ENCODE results near the gene TYW5.
"Not testable (repeated sequence)": the region's sequence is repeated elsewhere in the genome, so short reads cannot be mapped to it uniquely, and the experiment has no call there.

Gene TYW5

GRCh38 chr2:199914372-199914958 lies 40.8 kb downstream of the TYW5 start:
- Histone ChIP-seq H3K36me3 (ENCODE audit: control insufficient read depth, insufficient read depth, low read length, severe bottlenecking) (peaks cover 23% of the 10 kb centered on the region), H3K4me1 (ENCODE audit: control insufficient read depth, insufficient read depth, low read length) (peaks cover 20% of the 10 kb centered on the region), H3K4me3 (ENCODE audit: low read length) (no peak overlapping the region), H3K9ac (ENCODE audit: low read length) (no peak overlapping the region), H3K27me3 (replicated peaks; ENCODE audit: control insufficient read depth, insufficient read depth, low read length) (no peaks in the 10 kb centered on the region), H3K9me3 (ENCODE audit: control insufficient read depth, low read length) (peaks cover 4% of the 10 kb centered on the region)
- no peak for DNase-seq (ENCODE audit: low read depth)

GRCh38 chr2:199912553-199913114 lies 42.7 kb downstream of the TYW5 start:
- Histone ChIP-seq H3K4me3 (ENCODE audit: low read length) (peak overlapping the region; percentile 99), H3K36me3 (ENCODE audit: control insufficient read depth, insufficient read depth, low read length, severe bottlenecking) (peaks cover 12% of the 10 kb centered on the region), H3K4me1 (ENCODE audit: control insufficient read depth, insufficient read depth, low read length) (peaks cover 20% of the 10 kb centered on the region), H3K9ac (ENCODE audit: low read length) (peak overlapping the region; percentile 95)
- H3K9me3 ChIP-seq (ENCODE audit: control insufficient read depth, low read length); DNase-seq (ENCODE audit: low read depth); H3K27me3 ChIP-seq (replicated peaks; ENCODE audit: control insufficient read depth, insufficient read depth, low read length): not testable (repeated sequence)

GRCh38 chr2:199911877-199912161 lies 43.5 kb downstream of the TYW5 start:
- Histone ChIP-seq H3K9me3 (ENCODE audit: control insufficient read depth, low read length) (peaks cover 1% of the 10 kb centered on the region), H3K4me1 (ENCODE audit: control insufficient read depth, insufficient read depth, low read length) (peaks cover 20% of the 10 kb centered on the region), H3K9ac (ENCODE audit: low read length) (peak overlapping the region; percentile 95), H3K4me3 (ENCODE audit: low read length) (peak overlapping the region; percentile 99), H3K27me3 (replicated peaks; ENCODE audit: control insufficient read depth, insufficient read depth, low read length) (no peaks in the 10 kb centered on the region), H3K36me3 (ENCODE audit: control insufficient read depth, insufficient read depth, low read length, severe bottlenecking) (peaks cover 6% of the 10 kb centered on the region)
- no peak for DNase-seq (ENCODE audit: low read depth)

- peak; percentile 98 for DNase-seq (ENCODE audit: low read depth)
Observed at GRCh38 chr2:199911052-199911876, 44.0 kb downstream of the TYW5 start, which contains the start of gene C2orf69. Gene C2orf69, plus strand, starts transcription at chr2:199911293. Its CDS starts 146 bp downstream, at chr2:199911439.

GRCh38 chr2:199910338-199911051 lies 44.8 kb downstream of the TYW5 start:
- H3K9ac ChIP-seq (ENCODE audit: low read length), result peak overlapping the region; percentile 95

More at GRCh38 chr2:199911052-199911876, 44.0 kb downstream of the TYW5 start, which contains the start of gene C2orf69:
- H3K36me3 ChIP-seq (ENCODE audit: control insufficient read depth, insufficient read depth, low read length, severe bottlenecking), result peaks cover under 1% of the 10 kb centered on the region
- H3K9me3 ChIP-seq (ENCODE audit: control insufficient read depth, low read length), result no peaks in the 10 kb centered on the region
- H3K9ac ChIP-seq (ENCODE audit: low read length), result peak within 1 kb of the TSS; percentile 95
- H3K27me3 ChIP-seq (replicated peaks; ENCODE audit: control insufficient read depth, insufficient read depth, low read length), result no peaks in the 10 kb centered on the region
- peak within 1 kb of the TSS; percentile 99 for H3K4me3 ChIP-seq (ENCODE audit: low read length)
- peaks cover 20% of the 10 kb centered on the region for H3K4me1 ChIP-seq (ENCODE audit: control insufficient read depth, insufficient read depth, low read length)

GRCh38 chr2:199907008-199907714 lies 48.1 kb downstream of the TYW5 start:
- no peak for DNase-seq (ENCODE audit: low read depth)
- Histone ChIP-seq H3K4me3 (ENCODE audit: low read length) (no peak overlapping the region), H3K4me1 (ENCODE audit: control insufficient read depth, insufficient read depth, low read length) (peaks cover 11% of the 10 kb centered on the region), H3K9me3 (ENCODE audit: control insufficient read depth, low read length) (no peaks in the 10 kb centered on the region), H3K36me3 (ENCODE audit: control insufficient read depth, insufficient read depth, low read length, severe bottlenecking) (no peaks in the 10 kb centered on the region), H3K27me3 (replicated peaks; ENCODE audit: control insufficient read depth, insufficient read depth, low read length) (no peaks in the 10 kb centered on the region), H3K9ac (ENCODE audit: low read length) (no peak overlapping the region)

More at GRCh38 chr2:199910338-199911051, 44.8 kb downstream of the TYW5 start:
- Histone ChIP-seq H3K4me3 (ENCODE audit: low read length) (peak overlapping the region; percentile 99), H3K9me3 (ENCODE audit: control insufficient read depth, low read length) (no peaks in the 10 kb centered on the region), H3K27me3 (replicated peaks; ENCODE audit: control insufficient read depth, insufficient read depth, low read length) (no peaks in the 10 kb centered on the region), H3K4me1 (ENCODE audit: control insufficient read depth, insufficient read depth, low read length) (peaks cover 20% of the 10 kb centered on the region), H3K36me3 (ENCODE audit: control insufficient read depth, insufficient read depth, low read length, severe bottlenecking) (no peaks in the 10 kb centered on the region)
- no peak for DNase-seq (ENCODE audit: low read depth)

- H3K36me3 ChIP-seq (ENCODE audit: control insufficient read depth, insufficient read depth, low read length, severe bottlenecking), result no peaks in the 10 kb centered on the region
- peaks cover 3% of the 10 kb centered on the region for H3K4me1 ChIP-seq (ENCODE audit: control insufficient read depth, insufficient read depth, low read length)
- H3K4me3 ChIP-seq (ENCODE audit: low read length), result no peak overlapping the region
- H3K9me3 ChIP-seq (ENCODE audit: control insufficient read depth, low read length), result no peaks in the 10 kb centered on the region
- no peak overlapping the region for H3K9ac ChIP-seq (ENCODE audit: low read length)
- no peak for DNase-seq (ENCODE audit: low read depth)
- H3K27me3 ChIP-seq (replicated peaks; ENCODE audit: control insufficient read depth, insufficient read depth, low read length), result no peaks in the 10 kb centered on the region
Observed at GRCh38 chr2:199903111-199903510, 52.2 kb downstream of the TYW5 start.

- H3K9ac ChIP-seq (ENCODE audit: low read length), result no peak overlapping the region
- H3K9me3 ChIP-seq (ENCODE audit: control insufficient read depth, low read length), result no peaks in the 10 kb centered on the region
- DNase-seq (ENCODE audit: low read depth), result no peak
- no peaks in the 10 kb centered on the region for H3K36me3 ChIP-seq (ENCODE audit: control insufficient read depth, insufficient read depth, low read length, severe bottlenecking)
- H3K4me1 ChIP-seq (ENCODE audit: control insufficient read depth, insufficient read depth, low read length), result peaks cover 3% of the 10 kb centered on the region
- H3K27me3 ChIP-seq (replicated peaks; ENCODE audit: control insufficient read depth, insufficient read depth, low read length), result no peaks in the 10 kb centered on the region
- no peak overlapping the region for H3K4me3 ChIP-seq (ENCODE audit: low read length)
Observed at GRCh38 chr2:199902486-199903110, 52.7 kb downstream of the TYW5 start.

GRCh38 chr2:199901942-199902341 lies 53.3 kb downstream of the TYW5 start:
- no peak for DNase-seq (ENCODE audit: low read depth)
- Histone ChIP-seq H3K9ac (ENCODE audit: low read length) (no peak overlapping the region), H3K4me3 (ENCODE audit: low read length) (no peak overlapping the region), H3K9me3 (ENCODE audit: control insufficient read depth, low read length) (no peaks in the 10 kb centered on the region), H3K27me3 (replicated peaks; ENCODE audit: control insufficient read depth, insufficient read depth, low read length) (no peaks in the 10 kb centered on the region), H3K4me1 (ENCODE audit: control insufficient read depth, insufficient read depth, low read length) (peaks cover 3% of the 10 kb centered on the region), H3K36me3 (ENCODE audit: control insufficient read depth, insufficient read depth, low read length, severe bottlenecking) (no peaks in the 10 kb centered on the region)

- no peaks in the 10 kb centered on the region for H3K9me3 ChIP-seq (ENCODE audit: control insufficient read depth, low read length)
- H3K9ac ChIP-seq (ENCODE audit: low read length), result no peak overlapping the region
- H3K4me3 ChIP-seq (ENCODE audit: low read length), result no peak overlapping the region
- no peaks in the 10 kb centered on the region for H3K27me3 ChIP-seq (replicated peaks; ENCODE audit: control insufficient read depth, insufficient read depth, low read length)
- no peak for DNase-seq (ENCODE audit: low read depth)
- H3K36me3 ChIP-seq (ENCODE audit: control insufficient read depth, insufficient read depth, low read length, severe bottlenecking), result no peaks in the 10 kb centered on the region
- no peaks in the 10 kb centered on the region for H3K4me1 ChIP-seq (ENCODE audit: control insufficient read depth, insufficient read depth, low read length)
Observed at GRCh38 chr2:199896617-199897016, 58.7 kb downstream of the TYW5 start.
